Measurements from ENCODE around the gene MBTPS2.

Gene MBTPS2

DNA sequence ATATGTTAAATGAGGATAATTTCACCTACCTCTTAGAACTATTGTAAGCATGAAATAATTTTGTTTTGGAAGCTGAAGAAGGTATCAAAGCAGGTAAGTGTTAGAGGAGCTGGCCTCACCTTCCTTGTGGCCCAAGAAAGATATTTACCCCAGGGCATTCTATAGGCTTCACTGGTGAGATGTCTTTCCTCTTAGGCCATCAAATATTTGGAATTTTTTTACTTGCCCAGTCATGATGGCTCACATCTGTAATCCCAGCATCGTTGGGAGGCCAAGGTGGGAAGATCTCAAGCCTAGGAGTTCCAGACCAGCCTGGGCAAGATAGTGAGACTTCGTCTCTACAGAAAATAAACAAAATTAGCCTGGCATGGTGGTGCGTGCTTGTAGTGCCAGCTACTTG is 95.0 kb downstream of the MBTPS2 start:
- no peak for DNase-seq (ENCODE audit: low spot score)

Small RNAs within 50 kb of the gene (small RNA-seq; reads per million reads assigned to genes)
- 0 reads per million in 2 experiments for gene U73479.1

Data from SK-N-DZ (cell line).